GM12878 (cell line): ENCODE results near the gene LUM.

Experiments
- CBFB ChIP-seq: IDR thresholded peaks from 2 replicates; pipeline ENCODE4 v1.6.1; 2016; ENCODE audit warnings: antibody characterized with exemption, low read depth
- GATAD2B ChIP-seq: fragments of 450-650 bp; conservative IDR thresholded peaks from 2 replicates; pipeline ENCODE4 v1.6.1; 2017; ENCODE audit warnings: low read depth, mild to moderate bottlenecking, moderate library complexity
- HDAC6 ChIP-seq: fragments of 200-600 bp; sonication (generic); IDR thresholded peaks from one replicate; pipeline ENCODE4 v1.8.0; 2017; ENCODE audit warnings: antibody characterized with exemption; ENCODE audit not compliant: unreplicated experiment
- JUND ChIP-seq: IDR thresholded peaks from 2 replicates; pipeline ENCODE4 v1.6.1; 2012; ENCODE audit warnings: low read depth, mild to moderate bottlenecking, low read length, improper control_type of control experiment, moderate library complexity
- POLR2A ChIP-seq: IDR thresholded peaks from 2 replicates; pipeline ENCODE4 v1.6.1; 2011; ENCODE audit warnings: low read depth, mild to moderate bottlenecking, low read length
- POLR2AphosphoS5 ChIP-seq: IDR thresholded peaks from 2 replicates; pipeline ENCODE4 v1.6.1; 2011; ENCODE audit warnings: mild to moderate bottlenecking, low read length, inconsistent platforms
- RAD21 ChIP-seq: IDR thresholded peaks from 2 replicates; pipeline ENCODE4 v1.6.1; 2011; ENCODE audit warnings: mild to moderate bottlenecking, low read depth, low read length, moderate library complexity; ENCODE audit not compliant: insufficient read depth
- STAT1 ChIP-seq: fragments of 450-650 bp; conservative IDR thresholded peaks from 2 replicates; pipeline ENCODE4 v1.6.1; 2014; ENCODE audit warnings: antibody characterized with exemption, mild to moderate bottlenecking
- ZNF622 ChIP-seq: fragments of 450-650 bp; IDR thresholded peaks from 2 replicates; pipeline ENCODE4 v1.6.1; 2017; ENCODE audit warnings: mild to moderate bottlenecking, inconsistent platforms
- TF ChIP-seq, protein P1 (sequence below), 3 experiments: IDR thresholded peaks in 2 of 3; conservative IDR thresholded peaks in 1 of 3; 2 replicates each; pipeline ENCODE4 v1.5.1; 2011; ENCODE audit warnings: low read depth in 3 of 3, low read length in 3 of 3, mild to moderate bottlenecking in 3 of 3, control low read depth in 2 of 3, moderate library complexity in 2 of 3, inconsistent platforms in 1 of 3, mixed read lengths in 1 of 3; ENCODE audit not compliant: control insufficient read depth in 2 of 3, insufficient read depth in 1 of 3; ENCODE audit errors: extremely low read depth in 1 of 3

DNA sequence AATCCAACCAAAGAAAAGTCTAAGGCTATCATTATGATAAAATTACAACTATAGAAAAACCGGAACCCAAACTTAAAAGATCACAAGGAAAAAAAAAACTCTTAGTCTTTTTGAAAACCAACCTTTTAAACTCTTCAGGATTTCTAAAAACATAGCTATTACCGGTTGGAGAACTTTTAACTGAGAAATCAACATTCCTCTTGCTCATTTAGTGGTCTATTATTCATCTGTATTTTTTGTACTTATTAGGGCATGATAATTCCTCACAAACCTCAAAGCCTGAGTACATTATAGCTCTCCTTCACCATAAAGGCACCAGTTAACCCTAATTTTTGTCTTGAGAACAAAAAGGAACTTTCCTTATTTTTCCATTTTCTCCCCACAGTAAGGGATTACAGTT is 10.4 kb downstream of the LUM start:
- TF ChIP-seq GATAD2B (no peak), HDAC6 (no peak), STAT1 (no peak), RAD21 (no peak), CBFB (no peak), JUND (no peak), POLR2A (no peak), POLR2AphosphoS5 (no peak), ZNF622 (no peak)
- TF ChIP-seq, protein P1, sequence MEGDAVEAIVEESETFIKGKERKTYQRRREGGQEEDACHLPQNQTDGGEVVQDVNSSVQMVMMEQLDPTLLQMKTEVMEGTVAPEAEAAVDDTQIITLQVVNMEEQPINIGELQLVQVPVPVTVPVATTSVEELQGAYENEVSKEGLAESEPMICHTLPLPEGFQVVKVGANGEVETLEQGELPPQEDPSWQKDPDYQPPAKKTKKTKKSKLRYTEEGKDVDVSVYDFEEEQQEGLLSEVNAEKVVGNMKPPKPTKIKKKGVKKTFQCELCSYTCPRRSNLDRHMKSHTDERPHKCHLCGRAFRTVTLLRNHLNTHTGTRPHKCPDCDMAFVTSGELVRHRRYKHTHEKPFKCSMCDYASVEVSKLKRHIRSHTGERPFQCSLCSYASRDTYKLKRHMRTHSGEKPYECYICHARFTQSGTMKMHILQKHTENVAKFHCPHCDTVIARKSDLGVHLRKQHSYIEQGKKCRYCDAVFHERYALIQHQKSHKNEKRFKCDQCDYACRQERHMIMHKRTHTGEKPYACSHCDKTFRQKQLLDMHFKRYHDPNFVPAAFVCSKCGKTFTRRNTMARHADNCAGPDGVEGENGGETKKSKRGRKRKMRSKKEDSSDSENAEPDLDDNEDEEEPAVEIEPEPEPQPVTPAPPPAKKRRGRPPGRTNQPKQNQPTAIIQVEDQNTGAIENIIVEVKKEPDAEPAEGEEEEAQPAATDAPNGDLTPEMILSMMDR (IDR thresholded peaks at IDR 0.05 in 2 of 3, conservative IDR thresholded peaks at IDR 0.05 in 1 of 3; ENCODE audit: control insufficient read depth in 2 of 3, extremely low read depth in 1 of 3, insufficient read depth in 1 of 3, low read depth in 3 of 3, low read length in 3 of 3) = no peak
